Left ventricle myocardium inferior (tissue), 1 donor: ENCODE data around the gene FAM171A1. TPM values are rescaled to one million over a fixed set of nuclear protein-coding genes. Genes with fewer than 3 reads are reported as not detected.
"Not testable (repeated sequence)": the region's sequence is repeated elsewhere in the genome, so short reads cannot be mapped to it uniquely, and the experiment has no call there.

ENCODE experiments used
- DNase-seq: peaks from one replicate; pipeline ENCODE4 v3.0.0-alpha.2; 2020
- H3K27ac ChIP-seq: fragments of 200-600 bp; replicated peaks from 2 replicates; pipeline ENCODE4 v1.8.0; 2021
- H3K27me3 ChIP-seq: fragments of 200-600 bp; 2 replicates; pipeline ENCODE4 v1.8.0; 2021; ENCODE audit warnings: low read depth
- H3K36me3 ChIP-seq: fragments of 200-600 bp; 2 replicates; pipeline ENCODE4 v1.8.0; 2021
- H3K4me1 ChIP-seq: fragments of 200-600 bp; 2 replicates; pipeline ENCODE4 v1.8.0; 2021
- H3K4me3 ChIP-seq: fragments of 200-600 bp; 2 replicates; pipeline ENCODE4 v1.8.0; 2021; ENCODE audit warnings: mild to moderate bottlenecking, moderate library complexity
- H3K9me3 ChIP-seq: fragments of 200-600 bp; replicated peaks from 2 replicates; pipeline ENCODE4 v1.8.0; 2021
- CTCF ChIP-seq: fragments of 200-600 bp; IDR thresholded peaks from 2 replicates; pipeline ENCODE4 v1.8.0; 2021; ENCODE audit warnings: antibody characterized with exemption, mild to moderate bottlenecking, borderline replicate concordance
- intact Hi-C: fragments of 100-400 bp; cut with micrococcal nuclease; formaldehyde crosslinking; loops from one replicate; pipeline ENCODE4 v1.11.0; 2022
- total RNA-seq: library from RNA; stranded (reverse); fragmentation: NEBNext Ultra II Directional; extraction: Animal tissue kit (Norgen Biotek cat#: 25700); gene quantifications from one replicate; pipeline ENCODE4 v1.2.1, GENCODE V29; 2021
- donor health status: DM: no; HTN: yes; CAD: no; lungs with severe emphysema.

The FAM171A1 gene
- total RNA-seq, 1 donor from 2014 or later, result 8.3 TPM

- no peak for TF ChIP-seq CTCF
- H3K27ac ChIP-seq, result no peak overlapping the region
- DNase-seq, result no peak
- H3K9me3 ChIP-seq, result peaks cover 18% of the 10 kb centered on the region
- H3K4me3 ChIP-seq, result no peak overlapping the region
- H3K27me3 ChIP-seq, result no peaks in the 10 kb centered on the region
- H3K4me1 ChIP-seq, result no peaks in the 10 kb centered on the region
- H3K36me3 ChIP-seq, result no peaks in the 10 kb centered on the region
- intact Hi-C loops, result no loop called here
These were observed 37.5 kb upstream of the FAM171A1 start for GRCh38 chr10:15408557-15408956.

- Histone ChIP-seq H3K27me3 (no peaks in the 10 kb centered on the region), H3K4me1 (no peaks in the 10 kb centered on the region), H3K27ac (no peak overlapping the region), H3K36me3 (no peaks in the 10 kb centered on the region), H3K9me3 (peaks cover 39% of the 10 kb centered on the region), H3K4me3 (no peak overlapping the region)
- TF ChIP-seq CTCF, result no peak
- intact Hi-C loops, result no loop called here
- no peak for DNase-seq
These were observed 34.2 kb upstream of the FAM171A1 start for GRCh38 chr10:15405319-15405718.

GRCh38 chr10:15401382-15401781 lies 30.3 kb upstream of the FAM171A1 start:
- no peak for TF ChIP-seq CTCF
- intact Hi-C loops, result no loop called here
- Histone ChIP-seq H3K36me3 (no peaks in the 10 kb centered on the region), H3K4me3 (no peak overlapping the region), H3K4me1 (no peaks in the 10 kb centered on the region), H3K9me3 (peaks cover 46% of the 10 kb centered on the region), H3K27ac (no peak overlapping the region), H3K27me3 (no peaks in the 10 kb centered on the region)
- no peak for DNase-seq

- peaks cover 46% of the 10 kb centered on the region for H3K9me3 ChIP-seq
- intact Hi-C loops, H3K36me3 ChIP-seq, H3K27me3 ChIP-seq, DNase-seq, H3K4me1 ChIP-seq, H3K4me3 ChIP-seq, H3K27ac ChIP-seq: not testable (repeated sequence)
These were observed 29.4 kb upstream of the FAM171A1 start for GRCh38 chr10:15400461-15400860.

- Histone ChIP-seq H3K27me3 (no peaks in the 10 kb centered on the region), H3K4me3 (no peak overlapping the region), H3K36me3 (no peaks in the 10 kb centered on the region), H3K4me1 (no peaks in the 10 kb centered on the region), H3K9me3 (peaks cover 34% of the 10 kb centered on the region), H3K27ac (no peak overlapping the region)
- no peak for DNase-seq
- intact Hi-C loops, result no loop called here
- no peak for TF ChIP-seq CTCF
These were observed 28.1 kb upstream of the FAM171A1 start for GRCh38 chr10:15399060-15399661.

GRCh38 chr10:15395935-15396334 lies 24.8 kb upstream of the FAM171A1 start:
- intact Hi-C loops, result no loop called here
- DNase-seq, result no peak

More at GRCh38 chr10:15395935-15396334, 24.8 kb upstream of the FAM171A1 start:
- H3K27me3 ChIP-seq, result no peaks in the 10 kb centered on the region
- H3K4me1 ChIP-seq, result no peaks in the 10 kb centered on the region
- H3K9me3 ChIP-seq, result peaks cover 12% of the 10 kb centered on the region
- no peak overlapping the region for H3K27ac ChIP-seq
- H3K4me3 ChIP-seq, result no peak overlapping the region
- H3K36me3 ChIP-seq, result no peaks in the 10 kb centered on the region
- no peak for TF ChIP-seq CTCF
